SK-N-SH (cell line): Measurements from ENCODE around the gene GATAD2B. TPM values are rescaled to one million over a fixed set of nuclear protein-coding genes. Genes with fewer than 3 reads are reported as not detected.

Source experiments
- CTCF ChIA-PET: fragments of 300-600, 350-600 bp; formaldehyde crosslinking; extraction: SDS; loops from one replicate; lab custom pipeline; 2021; lab: Yijun Ruan, JAX
- POLR2A ChIA-PET: fragments of 350-600 bp; sonication (Branson Sonifier 250); formaldehyde crosslinking; extraction: SDS; loops from one replicate; lab custom pipeline; 2020; ENCODE audit warnings: antibody characterized with exemption, inconsistent platforms; lab: Yijun Ruan, JAX
- DNase-seq: peaks from one replicate; pipeline ENCODE4 v3.0.0; 2012
- H2AFZ ChIP-seq: fragments of 200-600 bp; sonication (generic); 2 replicates; pipeline ENCODE4 v1.8.1; 2016; ENCODE audit warnings: antibody characterized with exemption, mild to moderate bottlenecking, low read depth
- H3F3A ChIP-seq: fragments of 200-600 bp; sonication (generic); replicated peaks from 2 replicates; pipeline ENCODE3; 2016; ENCODE audit warnings: antibody characterized with exemption, mild to moderate bottlenecking; ENCODE audit not compliant: insufficient read depth
- H3K27ac ChIP-seq, 2 experiments: fragments of 200-500 bp in 1 of 2; fragments of 200-600 bp in 1 of 2; sonication (Bioruptor generic) in 1 of 2; sonication (generic), shearing (Covaris generic) in 1 of 2; 2 replicates each; pipeline versions ENCODE4 v1.5.1 to v1.6.1; 2014 to 2016; ENCODE audit warnings: low read depth in 2 of 2, inconsistent platforms in 1 of 2, low read length in 1 of 2, mild to moderate bottlenecking in 1 of 2, mixed read lengths in 1 of 2
- H3K27me3 ChIP-seq: fragments of 200-600 bp; sonication (generic), shearing (Covaris generic); 2 replicates; pipeline ENCODE4 v1.6.1; 2016; ENCODE audit warnings: mixed run types; ENCODE audit not compliant: insufficient read depth
- H3K36me3 ChIP-seq, 2 experiments: fragments of 200-500 bp in 1 of 2; fragments of 200-600 bp in 1 of 2; sonication (Bioruptor generic) in 1 of 2; sonication (generic) in 1 of 2; replicated peaks in 1 of 2; 2 replicates each; pipeline versions ENCODE3 to v1.5.1; 2014 to 2016; ENCODE audit warnings: low read length in 1 of 2, mild to moderate bottlenecking in 1 of 2; ENCODE audit not compliant: insufficient read depth in 2 of 2, control insufficient read depth in 1 of 2
- H3K4me1 ChIP-seq, 2 experiments: fragments of 200-500 bp in 1 of 2; fragments of 200-600 bp in 1 of 2; sonication (Bioruptor generic) in 1 of 2; sonication (generic), shearing (Covaris generic) in 1 of 2; 2 replicates each; pipeline versions ENCODE4 v1.5.1 to v1.6.1; 2014 to 2016; ENCODE audit warnings: low read depth in 1 of 2, low read length in 1 of 2, mixed run types in 1 of 2; ENCODE audit not compliant: insufficient read depth in 2 of 2, control insufficient read depth in 1 of 2
- H3K4me2 ChIP-seq: fragments of 200-600 bp; sonication (generic), shearing (Covaris generic); 2 replicates; pipeline ENCODE4 v1.6.1; 2017; ENCODE audit warnings: mixed run types
- H3K4me3 ChIP-seq, 2 experiments: fragments of 200-500 bp in 1 of 2; fragments of 200-600 bp in 1 of 2; sonication (Bioruptor generic) in 1 of 2; sonication (generic), shearing (Covaris generic) in 1 of 2; 2 replicates each; pipeline versions ENCODE4 v1.5.1 to v1.8.1; 2014 to 2016; ENCODE audit warnings: low read depth in 2 of 2, inconsistent platforms in 1 of 2, low read length in 1 of 2, mild to moderate bottlenecking in 1 of 2, mixed read lengths in 1 of 2, moderate library complexity in 1 of 2
- H3K79me2 ChIP-seq: fragments of 200-600 bp; sonication (generic); 2 replicates; pipeline ENCODE4 v1.8.1; 2017; ENCODE audit warnings: mild to moderate bottlenecking; ENCODE audit not compliant: insufficient read depth
- H3K9ac ChIP-seq: fragments of 200-600 bp; sonication (generic); 2 replicates; pipeline ENCODE4 v1.6.1; 2017; ENCODE audit warnings: mixed run types
- H3K9me2 ChIP-seq: fragments of 200-600 bp; sonication (generic); 2 replicates; pipeline ENCODE4 v1.6.1; 2017; ENCODE audit warnings: mixed run types
- H3K9me3 ChIP-seq: fragments of 200-600 bp; sonication (generic); 2 replicates; pipeline ENCODE4 v1.6.1; 2017; ENCODE audit warnings: mixed run types, mild to moderate bottlenecking, moderate library complexity
- H4K20me1 ChIP-seq: fragments of 200-600 bp; sonication (generic); 2 replicates; pipeline ENCODE4 v1.6.1; 2017; ENCODE audit warnings: mild to moderate bottlenecking, mixed run types; ENCODE audit not compliant: insufficient read depth
- CHD2 ChIP-seq: fragments of 150-350 bp; IDR thresholded peaks from 2 replicates; pipeline ENCODE4 v1.6.1; 2018; ENCODE audit warnings: low read length; ENCODE audit not compliant: partially characterized antibody
- EP300 ChIP-seq, 2 experiments: IDR thresholded peaks; 2 replicates each; pipeline versions ENCODE4 v1.4.0 to v1.6.1; 2012; ENCODE audit warnings: borderline replicate concordance in 1 of 2, low read depth in 1 of 2, low read length in 1 of 2
- FOSL2 ChIP-seq: IDR thresholded peaks from 2 replicates; pipeline ENCODE4 v1.4.0; 2012; ENCODE audit warnings: low read depth, mild to moderate bottlenecking, moderate library complexity, borderline replicate concordance
- GABPA ChIP-seq: IDR thresholded peaks from 2 replicates; pipeline ENCODE4 v1.4.0; 2012; ENCODE audit warnings: low read depth, mild to moderate bottlenecking
- MEF2A ChIP-seq: IDR thresholded peaks from 2 replicates; pipeline ENCODE4 v1.4.0; 2012; ENCODE audit warnings: low read depth, borderline replicate concordance
- NRF1 ChIP-seq: IDR thresholded peaks from 2 replicates; pipeline ENCODE4 v1.6.1; 2012; ENCODE audit warnings: low read depth, mild to moderate bottlenecking, low read length
- POLR2AphosphoS5 ChIP-seq: IDR thresholded peaks from 2 replicates; pipeline ENCODE4 v1.6.1; 2012; ENCODE audit warnings: low read depth, low read length
- RCOR1 ChIP-seq: fragments of 150-350 bp; IDR thresholded peaks from 2 replicates; pipeline ENCODE4 v1.6.1; 2017; ENCODE audit warnings: antibody characterized with exemption, low read length
- RXRA ChIP-seq: IDR thresholded peaks from 2 replicates; pipeline ENCODE4 v1.4.0; 2012; ENCODE audit warnings: low read depth, mild to moderate bottlenecking, borderline replicate concordance
- SMC3 ChIP-seq: IDR thresholded peaks from 2 replicates; pipeline ENCODE4 v1.6.1; 2012; ENCODE audit warnings: low read depth, low read length, improper control_type of control experiment
- TAF1 ChIP-seq: IDR thresholded peaks from 2 replicates; pipeline ENCODE4 v1.6.1; 2012; ENCODE audit warnings: low read depth, mild to moderate bottlenecking, low read length, moderate library complexity, borderline replicate concordance
- TEAD4 ChIP-seq: IDR thresholded peaks from 2 replicates; pipeline ENCODE4 v1.4.0; 2012; ENCODE audit warnings: mild to moderate bottlenecking, borderline replicate concordance; ENCODE audit not compliant: insufficient read depth
- USF1 ChIP-seq: IDR thresholded peaks from 2 replicates; pipeline ENCODE4 v1.4.0; 2012; ENCODE audit warnings: low read depth, borderline replicate concordance
- WGBS: methylation state at CpG from one replicate; pipeline ENCODE4 v1.1.6; 2017; ENCODE audit warnings: low lambda C conversion rate; 5-methylcytosine and 5-hydroxymethylcytosine counted together
- polyA plus RNA-seq, 3 experiments: library from polyadenylated mRNA; depleted of rRNA; stranded (reverse); fragments of >200 nt; gene quantifications; 2 replicates each; pipeline ENCODE4 v1.2.3, GENCODE V29; 2012

Gene GATAD2B
- polyA plus RNA-seq, 1 of the 3 experiments (the other 2 are of a cell fraction), result 2.8 TPM

GRCh38 chr1:153933955-153934354 is 11.2 kb upstream of the GATAD2B start:
- TF ChIP-seq TEAD4, result no peak
- TF ChIP-seq USF1, result no peak
- TF ChIP-seq RXRA, result no peak
- TF ChIP-seq EP300 (IDR thresholded peaks at IDR 0.05; ENCODE audit: borderline replicate concordance in 1 of 2, low read depth in 1 of 2, low read length in 1 of 2), result no peak
- TF ChIP-seq MEF2A, result no peak
- TF ChIP-seq GABPA, result no peak
- no peak for TF ChIP-seq RCOR1
- TF ChIP-seq CHD2, result no peak
- TF ChIP-seq SMC3, result no peak
- no peak for TF ChIP-seq NRF1
- TF ChIP-seq POLR2AphosphoS5, result no peak
- TF ChIP-seq, all 33 proteins: peak for 0
- POLR2A ChIA-PET, result interaction anchor here (0.6 kb wide), 1 partner anchor 300 kb away, joined by 3 read pairs; no protein-coding TSS in a partner anchor
- no peaks in the 10 kb centered on the region for H3K9me3 ChIP-seq
- no peak overlapping the region for H3K27ac ChIP-seq
- H3K4me2 ChIP-seq, result no peak overlapping the region
- no peaks in the 10 kb centered on the region for H3K9me2 ChIP-seq
- CTCF ChIA-PET, result interaction anchor here (1.3 kb wide), 1 partner anchor 12 kb away, joined by 4 read pairs; no protein-coding TSS in a partner anchor
- no peaks in the 10 kb centered on the region for H3K79me2 ChIP-seq
- H4K20me1 ChIP-seq, result no peaks in the 10 kb centered on the region
- H3K9ac ChIP-seq, result no peak overlapping the region
- peaks cover 0 to 11% of the 10 kb centered on the region in 2 experiments; a peak in 1 of 4 replicates for H3K4me1 ChIP-seq
- peaks cover 2% of the 10 kb centered on the region for H3F3A ChIP-seq
- H3K27me3 ChIP-seq, result no peaks in the 10 kb centered on the region
- WGBS, result 96% methylated on average over 9 of the region's 11 CpGs
- H3K4me3 ChIP-seq, result no peak overlapping the region
- H2AFZ ChIP-seq, result no peak overlapping the region
- peaks cover 0 to 56% of the 10 kb centered on the region in 2 experiments for H3K36me3 ChIP-seq
- peak; percentile 15 for DNase-seq

DNA sequence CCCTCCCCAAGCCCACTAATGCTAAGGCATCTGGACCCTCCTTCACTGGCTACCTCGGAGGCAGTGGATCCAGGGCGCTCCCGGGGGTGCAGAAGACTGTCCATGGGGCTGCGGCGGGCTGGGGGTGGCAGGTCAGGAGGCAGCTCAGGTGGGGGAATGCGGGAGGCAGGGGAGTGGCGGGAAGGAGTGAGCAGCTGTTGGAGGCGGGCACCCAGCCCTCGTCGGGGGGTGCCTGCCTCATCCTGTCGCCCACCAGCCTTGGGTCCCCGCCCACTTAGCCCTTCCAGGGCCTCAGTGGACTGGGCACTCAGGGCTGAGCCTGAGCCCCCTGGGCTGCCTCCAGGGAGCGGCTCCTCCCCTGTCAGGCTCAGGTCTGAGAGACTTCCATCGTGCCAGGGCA is 10.7 kb upstream of the GATAD2B start:
- H3K9me3 ChIP-seq, result no peaks in the 10 kb centered on the region
- H3K36me3 ChIP-seq, result peaks cover 0 to 52% of the 10 kb centered on the region in 2 experiments
- H3K4me2 ChIP-seq, result no peak overlapping the region
- ChIA-PET CTCF (no interaction called here), POLR2A (no interaction called here)
- H3K9ac ChIP-seq, result no peak overlapping the region
- H4K20me1 ChIP-seq, result no peaks in the 10 kb centered on the region
- H3K79me2 ChIP-seq, result no peaks in the 10 kb centered on the region
- H2AFZ ChIP-seq, result no peak overlapping the region
- H3K9me2 ChIP-seq, result no peaks in the 10 kb centered on the region
- H3K27me3 ChIP-seq, result no peaks in the 10 kb centered on the region
- H3K4me3 ChIP-seq, result no peak overlapping the region
- H3K27ac ChIP-seq, result no peak overlapping the region
- 94% methylated on average over 11 of the region's 14 CpGs for WGBS
- TF ChIP-seq SMC3, result no peak
- no peak for TF ChIP-seq TAF1
- no peak for TF ChIP-seq FOSL2
- peaks cover 0 to 15% of the 10 kb centered on the region in 2 experiments; a peak in 1 of 4 replicates for H3K4me1 ChIP-seq
- H3F3A ChIP-seq, result peaks cover 6% of the 10 kb centered on the region
- peak; percentile 16 for DNase-seq
